ENCODE results near the gene KASH5.

Gene KASH5

GRCh38 chr19:49420227-49420626 lies 32.2 kb downstream of the KASH5 start:
- no peak for DNase-seq

GRCh38 chr19:49421039-49421877 lies 33.2 kb downstream of the KASH5 start:
- DNase-seq = peak in 9 of 56 donors; percentile 7 to 40 (median 15)

- DNase-seq = no peak
These were observed 33.8 kb downstream of the KASH5 start for GRCh38 chr19:49421878-49422202.

- peak in 4 of 56 donors; percentile 6 to 41 (median 19) for DNase-seq
These were observed 34.5 kb downstream of the KASH5 start for GRCh38 chr19:49422407-49423070.

GRCh38 chr19:49423071-49423984 lies 35.3 kb downstream of the KASH5 start, which contains the start of gene PTH2:
PTH2 (minus strand) TSS chr19:49423441; CDS start chr19:49423339, 102 bp downstream.
- DNase-seq = no peak

- no peak for DNase-seq
These were observed 35.9 kb downstream of the KASH5 start for GRCh38 chr19:49423985-49424303.

GRCh38 chr19:49425178-49425577 lies 37.1 kb downstream of the KASH5 start, which contains the start of gene GFY:
GFY (plus strand) TSS chr19:49425388; CDS start chr19:49426431, 1,043 bp downstream.
- no peak for DNase-seq

- DNase-seq = no peak
These were observed 38.0 kb downstream of the KASH5 start for GRCh38 chr19:49425922-49426592.

- no peak for DNase-seq
These were observed 39.3 kb downstream of the KASH5 start for GRCh38 chr19:49427339-49427738.

GRCh38 chr19:49427855-49428546 lies 40.0 kb downstream of the KASH5 start:
- no peak for DNase-seq

GRCh38 chr19:49428547-49429451 lies 40.8 kb downstream of the KASH5 start:
- peak in 1 of 56 donors; percentile 15 for DNase-seq

- DNase-seq = no peak
These were observed 42.2 kb downstream of the KASH5 start for GRCh38 chr19:49430172-49430677.

- DNase-seq = peak in 2 of 56 donors; percentile 10 to 13
These were observed 42.8 kb downstream of the KASH5 start for GRCh38 chr19:49430678-49431329.

- no peak for DNase-seq
These were observed 43.3 kb downstream of the KASH5 start for GRCh38 chr19:49431330-49431749.

- DNase-seq = no peak
These were observed 44.4 kb downstream of the KASH5 start for GRCh38 chr19:49432141-49433073.

GRCh38 chr19:49433240-49433901 lies 45.3 kb downstream of the KASH5 start:
- no peak for DNase-seq

All from amygdala (tissue), 56 donors.